ENCODE measurements around the gene MSI2. TPM values are rescaled to one million over a fixed set of nuclear protein-coding genes. Genes with fewer than 3 reads are reported as not detected.

The MSI2 gene
- total and polyA plus RNA-seq, 2 donors (not counting 1 experiment from before 2014, with no cell fraction given) = 16.1 to 196 TPM

DNA sequence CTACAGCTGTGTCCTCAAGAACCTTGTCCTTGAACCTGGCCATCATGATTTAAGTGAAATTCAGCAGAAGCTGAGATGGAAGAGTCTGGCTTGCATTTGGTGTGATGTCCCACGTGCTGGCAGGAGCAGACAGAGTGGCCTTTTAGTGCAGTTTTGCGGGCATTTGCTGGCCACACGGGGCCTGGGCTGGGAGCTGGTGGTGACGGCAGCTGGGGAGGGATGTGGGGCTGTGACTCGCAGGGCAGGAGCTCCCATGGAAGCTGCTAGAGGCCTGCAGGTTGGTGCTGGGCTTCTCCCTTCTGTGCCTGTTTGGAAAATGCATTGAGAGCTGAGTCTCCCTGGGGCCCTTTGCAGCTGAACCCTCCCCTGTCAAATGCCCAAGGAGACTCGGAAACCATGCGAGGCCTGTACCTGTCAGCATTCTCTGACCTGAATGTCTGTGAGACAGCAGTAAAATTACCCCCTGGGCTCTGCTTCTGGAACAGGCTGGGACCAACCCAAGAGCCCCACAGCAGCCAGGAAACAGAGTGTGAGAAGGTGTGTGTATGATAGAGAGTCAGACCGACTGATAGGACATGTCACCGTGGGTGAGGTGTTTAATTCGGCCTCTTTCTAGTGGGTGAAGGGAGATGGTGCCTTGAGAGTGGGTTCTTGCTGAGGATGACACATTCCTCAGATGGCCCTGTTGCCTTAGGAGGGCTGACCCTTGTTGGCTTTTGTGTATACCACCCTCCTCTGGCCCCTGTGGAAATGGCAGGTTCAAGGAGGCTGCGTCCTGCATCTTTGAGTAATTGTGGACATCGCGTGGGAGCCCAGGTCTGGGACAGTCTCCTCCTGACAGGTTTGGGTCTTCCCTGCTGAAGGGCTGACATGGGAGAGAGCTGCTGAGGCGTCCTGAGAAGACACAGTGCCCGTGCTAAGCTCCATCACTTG, 145.5 kb downstream of the MSI2 start:
- POLR2A ChIA-PET = no interaction called here
- TF ChIP-seq, protein P1, sequence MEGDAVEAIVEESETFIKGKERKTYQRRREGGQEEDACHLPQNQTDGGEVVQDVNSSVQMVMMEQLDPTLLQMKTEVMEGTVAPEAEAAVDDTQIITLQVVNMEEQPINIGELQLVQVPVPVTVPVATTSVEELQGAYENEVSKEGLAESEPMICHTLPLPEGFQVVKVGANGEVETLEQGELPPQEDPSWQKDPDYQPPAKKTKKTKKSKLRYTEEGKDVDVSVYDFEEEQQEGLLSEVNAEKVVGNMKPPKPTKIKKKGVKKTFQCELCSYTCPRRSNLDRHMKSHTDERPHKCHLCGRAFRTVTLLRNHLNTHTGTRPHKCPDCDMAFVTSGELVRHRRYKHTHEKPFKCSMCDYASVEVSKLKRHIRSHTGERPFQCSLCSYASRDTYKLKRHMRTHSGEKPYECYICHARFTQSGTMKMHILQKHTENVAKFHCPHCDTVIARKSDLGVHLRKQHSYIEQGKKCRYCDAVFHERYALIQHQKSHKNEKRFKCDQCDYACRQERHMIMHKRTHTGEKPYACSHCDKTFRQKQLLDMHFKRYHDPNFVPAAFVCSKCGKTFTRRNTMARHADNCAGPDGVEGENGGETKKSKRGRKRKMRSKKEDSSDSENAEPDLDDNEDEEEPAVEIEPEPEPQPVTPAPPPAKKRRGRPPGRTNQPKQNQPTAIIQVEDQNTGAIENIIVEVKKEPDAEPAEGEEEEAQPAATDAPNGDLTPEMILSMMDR (IDR thresholded peaks at IDR 0.05) = no peak
- no peak for TF ChIP-seq EZH2 (IDR thresholded peaks at IDR 0.05; ENCODE audit: borderline replicate concordance, insufficient read depth, low read depth, low read length, poor library complexity, severe bottlenecking)
- WGBS (ENCODE audit: insufficient coverage) = 93% methylated on average over 13 of the region's 15 CpGs
- Histone ChIP-seq H3K4me2 (replicated peaks; ENCODE audit: low read depth, low read length, poor library complexity, severe bottlenecking) (no peak overlapping the region), H3K4me1 (ENCODE audit: control insufficient read depth in 2 of 2, insufficient read depth in 2 of 2, low read length in 2 of 2) (peaks cover 0 to 2% of the 10 kb centered on the region in 2 donors), H3K9me3 (ENCODE audit: control extremely low read depth in 1 of 3, control insufficient read depth in 2 of 3, insufficient read depth in 1 of 3, low read length in 2 of 3) (no peaks in the 10 kb centered on the region), H3K9ac (ENCODE audit: low read length) (no peak overlapping the region), H3K36me3 (replicated peaks in 1 of 2; ENCODE audit: control extremely low read depth in 1 of 2, control insufficient read depth in 1 of 2, extremely low read depth in 1 of 2, insufficient read depth in 2 of 2, low read length in 1 of 2) (peaks cover 2 to 23% of the 10 kb centered on the region in 2 experiments), H3K27me3 (replicated peaks in 1 of 4; ENCODE audit: control extremely low read depth in 1 of 4, control insufficient read depth in 3 of 4, insufficient read depth in 4 of 4, low read length in 3 of 4) (no peaks in the 10 kb centered on the region), H3K79me2 (ENCODE audit: control insufficient read depth, insufficient read depth, low read length) (peaks cover 46% of the 10 kb centered on the region), H4K20me1 (ENCODE audit: control insufficient read depth, insufficient read depth, low read length, poor library complexity, severe bottlenecking) (no peaks in the 10 kb centered on the region), H3K4me3 (ENCODE audit: control extremely low read depth in 1 of 5, extremely low read depth in 1 of 5, insufficient read depth in 1 of 5, low read depth in 2 of 5, low read length in 4 of 5) (no peak overlapping the region), H3K27ac (ENCODE audit: low read length in 2 of 2) (no peak overlapping the region), H2AFZ (ENCODE audit: insufficient read depth, low read depth, low read length, poor library complexity, severe bottlenecking) (no peak overlapping the region)
- intact Hi-C loops (cut with micrococcal nuclease) = no loop called here
- ATAC-seq (ENCODE audit: low read depth) (no peak), DNase-seq (no peak)
- H3K9me3 Mint-ChIP-seq (ENCODE audit: insufficient read depth) = no peaks in the 10 kb centered on the region
- H3K27ac Mint-ChIP-seq = no peak overlapping the region
- H3K4me1 Mint-ChIP-seq = peaks cover 11% of the 10 kb centered on the region
- no peak overlapping the region for H3K4me3 Mint-ChIP-seq
- CTCF ChIA-PET = interaction anchor here (0.6 to 1.2 kb wide), 3 partner anchors 158 to 272 kb away, joined by 3 read pairs; no protein-coding TSS in a partner anchor
- H3K27me3 Mint-ChIP-seq = no peaks in the 10 kb centered on the region

DNA sequence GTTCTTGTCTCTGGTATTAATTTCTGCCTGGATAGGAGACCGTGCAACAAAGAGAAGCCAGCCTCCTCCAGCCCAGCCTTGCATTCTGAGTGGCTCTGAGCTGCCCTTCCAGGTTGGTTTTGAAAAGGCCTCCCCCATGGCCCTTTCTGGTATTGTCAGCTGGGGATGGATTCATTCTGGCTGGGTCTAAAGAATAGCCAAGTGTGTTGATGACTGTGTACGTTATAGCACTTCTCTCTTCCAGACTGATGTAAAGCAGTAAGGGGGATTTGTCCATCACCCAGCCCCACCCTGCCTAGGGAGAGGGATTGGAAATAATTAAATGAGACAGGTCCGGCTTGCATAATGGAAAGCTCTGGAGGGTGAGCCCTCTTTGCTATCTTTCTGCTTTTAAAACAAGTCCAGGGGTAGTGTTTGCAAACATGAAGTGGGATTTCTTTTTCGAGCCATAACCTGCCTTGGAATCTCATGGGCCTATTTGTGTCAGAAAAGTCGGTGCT, 146.4 kb downstream of the MSI2 start:
- H3K4me1 ChIP-seq (ENCODE audit: control insufficient read depth in 2 of 2, insufficient read depth in 2 of 2, low read length in 2 of 2) = peaks cover 6 to 9% of the 10 kb centered on the region in 2 donors
- peaks cover 47% of the 10 kb centered on the region for H3K79me2 ChIP-seq (ENCODE audit: control insufficient read depth, insufficient read depth, low read length)
- H3K27ac ChIP-seq (ENCODE audit: low read length in 2 of 2) = no peak overlapping the region
- H3K4me1 Mint-ChIP-seq = peaks cover 20% of the 10 kb centered on the region
- H3K4me2 ChIP-seq (replicated peaks; ENCODE audit: low read depth, low read length, poor library complexity, severe bottlenecking) = no peak overlapping the region
- ChIA-PET CTCF (interaction anchor here (0.6 kb wide), 2 partner anchors 255 to 273 kb away, joined by 3 read pairs; no protein-coding TSS in a partner anchor), POLR2A (no interaction called here)
- no peak for DNase-seq
- no peak overlapping the region for H2AFZ ChIP-seq (ENCODE audit: insufficient read depth, low read depth, low read length, poor library complexity, severe bottlenecking)
- no peak overlapping the region for H3K27ac Mint-ChIP-seq
- no peak for ATAC-seq (ENCODE audit: low read depth)
- H3K36me3 ChIP-seq (replicated peaks in 1 of 2; ENCODE audit: control extremely low read depth in 1 of 2, control insufficient read depth in 1 of 2, extremely low read depth in 1 of 2, insufficient read depth in 2 of 2, low read length in 1 of 2) = peaks cover 2 to 21% of the 10 kb centered on the region in 2 experiments
- 95% methylated on average over 4 of the region's 5 CpGs for WGBS (ENCODE audit: insufficient coverage)
- no peaks in the 10 kb centered on the region for H3K9me3 Mint-ChIP-seq (ENCODE audit: insufficient read depth)
- no peak overlapping the region for H3K4me3 ChIP-seq (ENCODE audit: control extremely low read depth in 1 of 5, extremely low read depth in 1 of 5, insufficient read depth in 1 of 5, low read depth in 2 of 5, low read length in 4 of 5)
- no peaks in the 10 kb centered on the region for H3K27me3 Mint-ChIP-seq
- H3K27me3 ChIP-seq (replicated peaks in 1 of 4; ENCODE audit: control extremely low read depth in 1 of 4, control insufficient read depth in 3 of 4, insufficient read depth in 4 of 4, low read length in 3 of 4) = no peaks in the 10 kb centered on the region
- H3K9me3 ChIP-seq (ENCODE audit: control extremely low read depth in 1 of 3, control insufficient read depth in 2 of 3, insufficient read depth in 1 of 3, low read length in 2 of 3) = no peaks in the 10 kb centered on the region
- H3K9ac ChIP-seq (ENCODE audit: low read length) = no peak overlapping the region
- H3K4me3 Mint-ChIP-seq = no peak overlapping the region
- intact Hi-C loops (cut with micrococcal nuclease) = no loop called here
- TF ChIP-seq EZH2 (IDR thresholded peaks at IDR 0.05; ENCODE audit: borderline replicate concordance, insufficient read depth, low read depth, low read length, poor library complexity, severe bottlenecking) = no peak
- TF ChIP-seq, protein P1 (IDR thresholded peaks at IDR 0.05) = no peak
- peaks cover 5% of the 10 kb centered on the region for H4K20me1 ChIP-seq (ENCODE audit: control insufficient read depth, insufficient read depth, low read length, poor library complexity, severe bottlenecking)

Measured in B cell (primary cell).